OCI-M1 (cell line): ENCODE data around the gene HAGHL.
"Not testable (repeated sequence)": the region's sequence is repeated elsewhere in the genome, so short reads cannot be mapped to it uniquely, and the experiment has no call there.

Source experiments
- DNase-seq: peaks from one replicate; lab custom pipeline; 2025; lab: John Stamatoyannopoulos, UW

Gene HAGHL

GRCh38 chr16:734981-735881, 8.3 kb downstream of the HAGHL start:
- DNase-seq, result no peak

GRCh38 chr16:735982-736453, 9.1 kb downstream of the HAGHL start:
- DNase-seq, result no peak

GRCh38 chr16:736936-737481, 10.1 kb downstream of the HAGHL start:
- no peak for DNase-seq

- no peak for DNase-seq
Observed at GRCh38 chr16:739560-740458, 12.9 kb downstream of the HAGHL start.

GRCh38 chr16:740459-740763, 13.5 kb downstream of the HAGHL start:
- DNase-seq, result peak; percentile 38

GRCh38 chr16:740764-741505, 14.0 kb downstream of the HAGHL start, which contains the start of gene CIAO3:
CIAO3 (minus strand) TSS chr16:740997; CDS start chr16:740985, 12 bp downstream.
- DNase-seq, result peak; percentile 91

GRCh38 chr16:741986-742629, 15.2 kb downstream of the HAGHL start:
- no peak for DNase-seq

GRCh38 chr16:742894-743293, 16.0 kb downstream of the HAGHL start:
- DNase-seq, result not testable (repeated sequence)

GRCh38 chr16:743794-744500, 17.0 kb downstream of the HAGHL start:
- DNase-seq, result no peak

GRCh38 chr16:745739-746138, 18.8 kb downstream of the HAGHL start:
- DNase-seq, result peak; percentile 51

GRCh38 chr16:746637-747036, 19.7 kb downstream of the HAGHL start:
- no peak for DNase-seq

GRCh38 chr16:747978-748746, 21.3 kb downstream of the HAGHL start:
- no peak for DNase-seq

- no peak for DNase-seq
Observed at GRCh38 chr16:749010-749409, 22.1 kb downstream of the HAGHL start.

GRCh38 chr16:750485-750884, 23.6 kb downstream of the HAGHL start:
- DNase-seq, result no peak

- no peak for DNase-seq
Observed at GRCh38 chr16:751152-752006, 24.5 kb downstream of the HAGHL start.

GRCh38 chr16:752007-752312, 25.1 kb downstream of the HAGHL start:
- no peak for DNase-seq

- not testable (repeated sequence) for DNase-seq
Observed at GRCh38 chr16:754121-754607, 27.3 kb downstream of the HAGHL start.

GRCh38 chr16:754656-755055, 27.8 kb downstream of the HAGHL start:
- peak; percentile 76 for DNase-seq

GRCh38 chr16:756428-756827, 29.5 kb downstream of the HAGHL start:
- no peak for DNase-seq
